GM19372 (cell line): ENCODE measurements around the gene SETD1B.

Source experiments
- ATAC-seq: cut with Tn5 transposase; IDR thresholded peaks from one replicate; pipeline ENCODE4 v1.9.1; 2021; ENCODE audit warnings: mild to moderate bottlenecking, low read depth, moderate library complexity; ENCODE audit not compliant: unreplicated experiment

The SETD1B gene

GRCh38 chr12:121794534-121795033 is 9.2 kb upstream of the SETD1B start:
- ATAC-seq: no peak

GRCh38 chr12:121795034-121795968 is 8.5 kb upstream of the SETD1B start:
- no peak for ATAC-seq

DNA sequence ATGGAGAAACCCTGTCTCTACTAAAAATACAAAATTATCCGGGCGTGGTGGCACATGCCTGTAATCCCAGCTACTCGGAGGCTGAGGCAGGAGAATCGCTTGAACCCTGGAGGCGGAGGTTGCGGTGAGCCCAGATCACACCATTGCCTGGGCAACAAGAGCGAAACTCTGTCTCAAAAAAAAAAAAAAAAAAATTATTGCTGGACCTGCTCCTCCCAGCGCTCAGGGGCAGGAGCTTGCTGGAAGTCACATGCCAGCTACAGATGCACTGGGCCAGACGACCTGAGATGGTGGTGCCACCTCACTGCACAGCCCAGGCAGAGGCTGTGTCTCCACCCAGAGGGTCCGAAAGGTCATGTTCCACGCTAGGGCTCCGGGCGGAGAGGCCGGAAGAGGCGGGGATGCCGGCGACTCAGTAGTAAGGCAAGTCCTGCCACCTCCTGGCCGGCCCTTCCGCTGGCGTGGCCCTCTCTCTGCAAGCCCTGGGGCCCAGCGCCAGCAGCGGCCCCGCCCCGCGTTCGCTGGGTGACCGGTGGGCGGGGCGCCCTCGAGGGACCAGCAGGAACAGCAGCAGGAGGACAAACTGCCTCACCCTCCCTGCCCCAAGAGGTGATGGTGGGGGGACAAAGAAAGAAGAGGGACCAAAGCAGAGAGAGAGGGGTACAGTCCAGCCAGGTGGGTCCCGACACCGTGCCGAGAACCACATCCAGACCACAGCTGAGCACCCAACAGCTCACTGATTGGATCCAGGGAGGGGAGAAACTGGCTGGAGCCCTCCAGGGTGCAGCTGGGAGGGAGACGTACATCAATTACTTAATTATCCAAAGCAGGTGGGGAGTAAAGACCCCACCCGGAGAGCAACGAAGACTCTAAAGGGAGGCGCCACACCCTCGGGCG is 6.7 kb upstream of the SETD1B start:
- ATAC-seq: no peak

GRCh38 chr12:121797937-121798786 is 5.6 kb upstream of the SETD1B start:
- no peak for ATAC-seq

GRCh38 chr12:121798787-121799155 is 5.0 kb upstream of the SETD1B start:
- ATAC-seq: no peak

DNA sequence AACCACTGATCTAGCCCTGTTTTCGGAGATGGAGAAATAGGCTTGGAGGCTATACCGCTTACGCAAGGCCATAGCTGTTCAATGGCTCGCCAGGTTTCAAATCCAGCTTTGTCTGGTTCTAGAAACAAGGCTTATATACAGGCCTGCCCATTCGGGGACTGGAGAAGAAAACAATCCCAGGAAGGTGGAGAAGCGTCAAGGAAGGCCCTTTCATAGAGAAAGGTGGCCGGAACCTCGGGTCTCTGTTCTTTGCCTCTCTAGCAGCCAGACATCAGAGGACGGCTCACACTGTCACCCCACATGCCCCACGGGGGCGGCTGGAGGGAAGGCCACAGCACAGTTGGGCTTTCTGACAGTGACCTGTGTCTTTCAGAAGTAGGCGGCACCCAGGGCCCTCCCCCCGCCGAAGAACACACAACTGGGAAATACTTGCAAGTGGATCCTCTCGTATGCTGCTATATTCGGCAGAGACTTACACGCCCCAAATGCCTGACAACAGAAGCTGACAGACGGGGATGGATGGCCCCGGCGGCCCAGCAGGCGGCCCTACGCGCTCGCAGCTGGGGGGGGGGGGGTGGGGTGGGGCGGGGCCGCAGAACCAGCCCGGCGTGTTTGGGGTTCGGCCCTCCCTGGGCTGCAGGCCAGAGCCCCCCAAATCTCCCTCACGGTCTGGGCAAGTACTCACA is 4.5 kb upstream of the SETD1B start:
- no peak for ATAC-seq

- no peak for ATAC-seq
Measured at GRCh38 chr12:121799842-121800693, 3.7 kb upstream of the SETD1B start.

GRCh38 chr12:121800694-121801594 is 2.9 kb upstream of the SETD1B start:
- ATAC-seq: no peak

- no peak for ATAC-seq
Measured at GRCh38 chr12:121801595-121802484, 2.0 kb upstream of the SETD1B start.

DNA sequence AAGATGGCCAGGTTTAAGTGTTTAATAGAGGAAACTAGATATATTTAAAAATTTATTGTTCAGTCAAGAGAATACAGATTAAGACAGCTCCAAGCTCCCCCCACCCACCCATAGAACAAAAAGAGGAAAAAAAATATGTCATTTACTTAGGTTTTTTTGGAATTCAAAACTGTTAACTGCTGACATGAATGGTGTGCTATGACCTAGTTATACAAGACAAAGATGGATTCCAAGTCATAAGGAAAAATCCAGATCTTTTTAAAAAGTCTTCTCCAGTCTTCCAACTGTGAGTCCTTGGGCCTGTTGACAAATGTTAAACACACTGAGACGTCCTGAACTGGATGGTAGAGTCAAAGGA is 1.3 kb upstream of the SETD1B start:
- no peak for ATAC-seq

GRCh38 chr12:121802843-121803698 is 738 bp upstream of the SETD1B start:
- ATAC-seq: peak; percentile 38

- ATAC-seq: no peak
Measured at GRCh38 chr12:121804417-121805111, 755 bp downstream of the SETD1B start.

DNA sequence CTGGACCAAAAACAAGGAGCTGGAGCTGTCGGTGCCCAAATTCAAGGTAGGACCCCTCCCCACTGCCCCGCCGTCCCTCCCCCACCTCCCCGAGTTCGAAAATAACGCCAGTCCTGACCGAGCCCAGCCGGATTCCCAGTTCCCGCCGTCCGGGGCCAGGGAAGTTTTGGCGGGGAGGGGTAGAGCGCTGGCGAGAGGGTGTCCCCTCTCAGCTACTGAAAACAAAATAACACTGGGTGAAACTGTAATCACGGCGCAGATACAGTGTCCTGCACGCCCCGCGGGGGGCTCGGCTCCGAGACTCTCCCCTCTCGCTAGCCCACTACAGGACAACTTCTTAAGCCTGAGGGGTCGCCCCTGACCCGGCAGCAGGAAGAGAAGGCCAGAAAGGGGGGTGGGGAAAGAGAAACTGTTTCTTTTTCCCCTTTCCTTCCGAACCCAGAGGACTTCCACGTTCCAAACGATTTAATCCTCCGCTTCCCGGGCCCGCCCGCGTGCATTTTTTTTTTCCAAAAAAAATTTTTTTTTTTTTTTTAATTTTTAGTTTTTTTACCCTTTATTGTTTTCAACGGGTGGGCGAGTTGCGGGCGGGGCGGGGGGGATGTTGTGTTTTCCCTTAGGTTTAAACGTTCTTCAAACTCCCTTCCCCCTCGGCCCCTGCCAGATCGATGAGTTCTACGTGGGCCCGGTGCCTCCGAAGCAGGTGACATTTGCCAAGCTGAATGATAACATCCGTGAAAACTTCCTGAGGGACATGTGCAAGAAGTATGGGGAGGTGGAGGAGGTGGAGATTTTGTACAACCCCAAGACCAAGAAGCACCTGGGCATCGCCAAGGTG is 1.6 kb downstream of the SETD1B start:
- no peak for ATAC-seq

DNA sequence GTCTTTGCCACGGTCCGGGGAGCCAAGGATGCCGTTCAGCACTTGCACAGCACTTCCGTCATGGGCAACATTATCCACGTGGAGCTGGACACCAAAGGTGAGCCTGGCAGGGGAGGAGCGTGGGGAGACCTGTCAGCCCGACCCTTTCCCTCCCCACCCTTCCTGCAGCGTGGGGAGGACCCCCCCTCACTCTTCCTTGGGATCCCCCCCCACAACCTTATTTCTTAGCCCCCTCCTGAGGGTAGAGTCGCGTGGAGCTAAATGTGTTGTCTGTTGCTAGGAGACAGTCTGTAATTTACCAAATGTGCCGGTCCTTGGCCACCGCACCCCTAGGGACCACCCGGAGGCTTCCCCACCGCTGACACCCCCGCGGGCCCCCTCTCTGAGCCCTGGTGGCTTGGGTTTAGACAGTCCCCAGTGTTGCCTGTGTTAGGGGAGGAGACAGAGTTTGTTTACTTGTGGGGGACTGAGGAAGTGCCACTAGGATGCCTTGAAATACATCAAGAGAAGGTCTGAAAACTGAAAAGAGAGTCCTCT is 2.3 kb downstream of the SETD1B start:
- no peak for ATAC-seq
